ENCODE measurements around the gene VASH2.
A peak's percentile ranks its signal among the peaks of the same experiment; 100 is the strongest.

The VASH2 gene

GRCh38 chr1:212917134-212917485, 33.2 kb upstream of the VASH2 start:
- Histone ChIP-seq H3K4me3 (ENCODE audit: low read length) (no peak overlapping the region), H3K36me3 (ENCODE audit: insufficient read depth, low read length) (no peaks in the 10 kb centered on the region), H3K4me1 (ENCODE audit: insufficient read depth, low read length) (peaks cover 13% of the 10 kb centered on the region), H3K9me3 (ENCODE audit: low read length) (no peaks in the 10 kb centered on the region), H3K27me3 (ENCODE audit: insufficient read depth, low read length) (no peaks in the 10 kb centered on the region), H2AFZ (ENCODE audit: low read depth, low read length) (no peak overlapping the region)

GRCh38 chr1:212917858-212918257, 32.5 kb upstream of the VASH2 start:
- H3K27me3 ChIP-seq (ENCODE audit: insufficient read depth, low read length), result no peaks in the 10 kb centered on the region
- no peaks in the 10 kb centered on the region for H3K9me3 ChIP-seq (ENCODE audit: low read length)
- no peak overlapping the region for H2AFZ ChIP-seq (ENCODE audit: low read depth, low read length)
- no peaks in the 10 kb centered on the region for H3K36me3 ChIP-seq (ENCODE audit: insufficient read depth, low read length)
- H3K4me1 ChIP-seq (ENCODE audit: insufficient read depth, low read length), result peaks cover 13% of the 10 kb centered on the region
- H3K4me3 ChIP-seq (ENCODE audit: low read length), result no peak overlapping the region

GRCh38 chr1:212918824-212919223, 31.5 kb upstream of the VASH2 start:
- Histone ChIP-seq H3K27me3 (ENCODE audit: insufficient read depth, low read length) (no peaks in the 10 kb centered on the region), H3K9me3 (ENCODE audit: low read length) (no peaks in the 10 kb centered on the region), H3K4me3 (ENCODE audit: low read length) (no peak overlapping the region), H2AFZ (ENCODE audit: low read depth, low read length) (no peak overlapping the region), H3K36me3 (ENCODE audit: insufficient read depth, low read length) (no peaks in the 10 kb centered on the region), H3K4me1 (ENCODE audit: insufficient read depth, low read length) (peaks cover 13% of the 10 kb centered on the region)

GRCh38 chr1:212920246-212920645, 30.1 kb upstream of the VASH2 start:
- H3K4me3 ChIP-seq (ENCODE audit: low read length), result no peak overlapping the region
- peaks cover 4% of the 10 kb centered on the region for H3K4me1 ChIP-seq (ENCODE audit: insufficient read depth, low read length)
- no peaks in the 10 kb centered on the region for H3K36me3 ChIP-seq (ENCODE audit: insufficient read depth, low read length)
- H2AFZ ChIP-seq (ENCODE audit: low read depth, low read length), result no peak overlapping the region
- H3K27me3 ChIP-seq (ENCODE audit: insufficient read depth, low read length), result no peaks in the 10 kb centered on the region
- no peaks in the 10 kb centered on the region for H3K9me3 ChIP-seq (ENCODE audit: low read length)

- H3K4me1 ChIP-seq (ENCODE audit: insufficient read depth, low read length), result no peaks in the 10 kb centered on the region
- H3K27me3 ChIP-seq (ENCODE audit: insufficient read depth, low read length), result no peaks in the 10 kb centered on the region
- H3K4me3 ChIP-seq (ENCODE audit: low read length), result no peak overlapping the region
- H3K36me3 ChIP-seq (ENCODE audit: insufficient read depth, low read length), result no peaks in the 10 kb centered on the region
- H2AFZ ChIP-seq (ENCODE audit: low read depth, low read length), result no peak overlapping the region
- H3K9me3 ChIP-seq (ENCODE audit: low read length), result no peaks in the 10 kb centered on the region
Measured at GRCh38 chr1:212920896-212921295, 29.4 kb upstream of the VASH2 start.

GRCh38 chr1:212922016-212922415, 28.3 kb upstream of the VASH2 start:
- Histone ChIP-seq H3K36me3 (ENCODE audit: insufficient read depth, low read length) (no peaks in the 10 kb centered on the region), H2AFZ (ENCODE audit: low read depth, low read length) (no peak overlapping the region), H3K27me3 (ENCODE audit: insufficient read depth, low read length) (no peaks in the 10 kb centered on the region), H3K4me3 (ENCODE audit: low read length) (no peak overlapping the region), H3K9me3 (ENCODE audit: low read length) (no peaks in the 10 kb centered on the region), H3K4me1 (ENCODE audit: insufficient read depth, low read length) (no peaks in the 10 kb centered on the region)

GRCh38 chr1:212926372-212926771, 24.0 kb upstream of the VASH2 start:
- no peaks in the 10 kb centered on the region for H3K9me3 ChIP-seq (ENCODE audit: low read length)
- H2AFZ ChIP-seq (ENCODE audit: low read depth, low read length), result no peak overlapping the region
- peaks cover 14% of the 10 kb centered on the region for H3K4me1 ChIP-seq (ENCODE audit: insufficient read depth, low read length)
- no peak overlapping the region for H3K4me3 ChIP-seq (ENCODE audit: low read length)
- no peaks in the 10 kb centered on the region for H3K27me3 ChIP-seq (ENCODE audit: insufficient read depth, low read length)
- no peaks in the 10 kb centered on the region for H3K36me3 ChIP-seq (ENCODE audit: insufficient read depth, low read length)

- Histone ChIP-seq H3K36me3 (ENCODE audit: insufficient read depth, low read length) (no peaks in the 10 kb centered on the region), H3K4me1 (ENCODE audit: insufficient read depth, low read length) (peaks cover 14% of the 10 kb centered on the region), H2AFZ (ENCODE audit: low read depth, low read length) (peak overlapping the region; percentile 68), H3K4me3 (ENCODE audit: low read length) (peak overlapping the region; percentile 32), H3K27me3 (ENCODE audit: insufficient read depth, low read length) (no peaks in the 10 kb centered on the region), H3K9me3 (ENCODE audit: low read length) (no peaks in the 10 kb centered on the region)
Measured at GRCh38 chr1:212928323-212929291, 21.7 kb upstream of the VASH2 start.

- peaks cover 14% of the 10 kb centered on the region for H3K4me1 ChIP-seq (ENCODE audit: insufficient read depth, low read length)
- no peak overlapping the region for H3K4me3 ChIP-seq (ENCODE audit: low read length)
- H3K27me3 ChIP-seq (ENCODE audit: insufficient read depth, low read length), result no peaks in the 10 kb centered on the region
- H3K36me3 ChIP-seq (ENCODE audit: insufficient read depth, low read length), result no peaks in the 10 kb centered on the region
- no peaks in the 10 kb centered on the region for H3K9me3 ChIP-seq (ENCODE audit: low read length)
- no peak overlapping the region for H2AFZ ChIP-seq (ENCODE audit: low read depth, low read length)
Measured at GRCh38 chr1:212930986-212931678, 19.2 kb upstream of the VASH2 start.

- Histone ChIP-seq H3K36me3 (ENCODE audit: insufficient read depth, low read length) (no peaks in the 10 kb centered on the region), H3K27me3 (ENCODE audit: insufficient read depth, low read length) (no peaks in the 10 kb centered on the region), H3K9me3 (ENCODE audit: low read length) (no peaks in the 10 kb centered on the region), H3K4me1 (ENCODE audit: insufficient read depth, low read length) (peaks cover 4% of the 10 kb centered on the region), H2AFZ (ENCODE audit: low read depth, low read length) (no peak overlapping the region), H3K4me3 (ENCODE audit: low read length) (no peak overlapping the region)
Measured at GRCh38 chr1:212933815-212934471, 16.4 kb upstream of the VASH2 start.

- Histone ChIP-seq H3K4me3 (ENCODE audit: low read length) (no peak overlapping the region), H2AFZ (ENCODE audit: low read depth, low read length) (no peak overlapping the region)
Measured at GRCh38 chr1:212935387-212935981, 14.9 kb upstream of the VASH2 start.

GRCh38 chr1:212937034-212937433, 13.3 kb upstream of the VASH2 start:
- no peak overlapping the region for H3K4me3 ChIP-seq (ENCODE audit: low read length)
- no peak overlapping the region for H2AFZ ChIP-seq (ENCODE audit: low read depth, low read length)
- H3K9me3 ChIP-seq (ENCODE audit: low read length), result no peaks in the 10 kb centered on the region
- no peaks in the 10 kb centered on the region for H3K27me3 ChIP-seq (ENCODE audit: insufficient read depth, low read length)
- no peaks in the 10 kb centered on the region for H3K36me3 ChIP-seq (ENCODE audit: insufficient read depth, low read length)
- H3K4me1 ChIP-seq (ENCODE audit: insufficient read depth, low read length), result no peaks in the 10 kb centered on the region

More at GRCh38 chr1:212935387-212935981, 14.9 kb upstream of the VASH2 start:
- Histone ChIP-seq H3K36me3 (ENCODE audit: insufficient read depth, low read length) (no peaks in the 10 kb centered on the region), H3K4me1 (ENCODE audit: insufficient read depth, low read length) (no peaks in the 10 kb centered on the region), H3K27me3 (ENCODE audit: insufficient read depth, low read length) (no peaks in the 10 kb centered on the region), H3K9me3 (ENCODE audit: low read length) (no peaks in the 10 kb centered on the region)

- Histone ChIP-seq H2AFZ (ENCODE audit: low read depth, low read length) (no peak overlapping the region), H3K36me3 (ENCODE audit: insufficient read depth, low read length) (no peaks in the 10 kb centered on the region), H3K4me3 (ENCODE audit: low read length) (no peak overlapping the region), H3K9me3 (ENCODE audit: low read length) (no peaks in the 10 kb centered on the region), H3K4me1 (ENCODE audit: insufficient read depth, low read length) (no peaks in the 10 kb centered on the region), H3K27me3 (ENCODE audit: insufficient read depth, low read length) (no peaks in the 10 kb centered on the region)
Measured at GRCh38 chr1:212938846-212939245, 11.5 kb upstream of the VASH2 start.
